ENCODE measurements around the gene NHLRC1. TPM values are rescaled to one million over a fixed set of nuclear protein-coding genes. Genes with fewer than 3 reads are reported as not detected.
"Not testable (repeated sequence)": the region's sequence is repeated elsewhere in the genome, so short reads cannot be mapped to it uniquely, and the experiment has no call there.

The NHLRC1 gene
- not detected in 2 replicates for total RNA-seq (2014; rRNA removed; shearing (Covaris generic))

DNA sequence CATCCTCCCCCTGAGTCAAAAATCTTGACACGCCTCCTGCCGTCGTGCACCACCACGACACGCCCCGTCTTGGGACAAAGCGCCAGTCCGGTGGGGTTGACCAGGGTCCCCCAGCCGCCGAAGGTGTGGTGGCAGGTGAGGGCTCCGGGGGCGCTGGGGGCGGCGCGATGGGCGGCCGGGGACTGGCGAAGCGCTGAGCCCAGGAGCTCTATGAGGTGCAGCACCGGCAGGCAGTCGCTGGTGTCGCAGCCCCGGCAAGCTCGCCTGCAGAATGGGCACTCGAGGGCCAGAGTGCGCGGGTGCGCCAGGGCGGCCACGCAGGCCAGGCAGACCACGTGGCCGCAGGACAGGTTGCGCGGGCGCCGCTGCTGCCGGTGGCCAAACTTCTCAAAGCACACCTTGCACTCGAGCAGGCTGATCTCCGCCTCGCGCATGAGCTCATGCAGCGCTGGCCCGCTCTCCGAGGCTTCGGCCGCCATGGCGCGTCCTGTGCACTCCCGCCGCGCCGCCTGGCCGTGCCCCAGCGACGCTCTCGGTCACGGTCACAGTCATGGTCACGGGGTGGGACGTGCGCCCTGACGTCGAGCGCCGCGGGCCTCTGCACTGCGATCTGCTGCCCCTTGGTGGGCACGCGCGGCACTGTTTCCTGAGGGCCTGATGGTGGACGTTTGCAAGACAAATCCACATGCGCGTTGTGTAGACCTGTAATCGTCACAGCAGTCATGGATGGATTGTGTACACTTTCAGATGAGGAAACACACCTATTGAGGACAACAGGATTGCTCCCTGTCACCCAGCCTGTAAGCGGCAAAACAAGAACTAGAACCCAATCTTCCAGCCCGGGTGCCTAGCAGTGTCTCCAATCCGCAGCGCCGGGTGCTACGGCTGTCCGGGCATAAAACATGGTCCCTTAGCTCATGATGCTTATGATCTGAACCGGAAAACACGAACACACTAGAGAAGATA lies at the start of gene NHLRC1:
Gene NHLRC1, minus strand, starts transcription at position 550 of the 966 bp plus-strand sequence. Its CDS starts 71 bp downstream, at position 479.
- in situ Hi-C loops (cut with HindIII; ENCODE audit: low sequenced_read_pairs): no loop called here
- DNase-seq (ENCODE audit: low spot score): peak; percentile 86

DNA sequence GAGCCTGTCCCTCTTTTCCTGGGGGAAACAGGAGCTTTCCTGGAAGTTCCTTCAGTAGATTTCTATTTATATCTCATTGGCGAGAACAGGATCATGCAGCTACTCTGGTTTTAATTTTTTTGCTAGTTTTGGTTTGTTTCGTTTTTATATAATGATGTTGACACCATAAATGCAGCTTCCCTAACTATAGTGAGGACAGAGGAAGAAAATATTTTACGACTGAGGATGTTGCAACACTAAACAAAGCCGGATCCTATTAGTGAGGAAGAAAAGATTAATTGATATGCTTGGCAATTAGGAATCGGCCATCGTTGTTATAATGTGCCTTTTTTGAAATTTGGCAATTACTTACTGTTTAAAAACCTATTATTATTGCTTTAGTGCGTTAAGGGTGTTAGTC lies 49.4 kb upstream of the NHLRC1 start:
- in situ Hi-C loops (cut with HindIII; ENCODE audit: low sequenced_read_pairs): no loop called here
- DNase-seq (ENCODE audit: low spot score): no peak

DNA sequence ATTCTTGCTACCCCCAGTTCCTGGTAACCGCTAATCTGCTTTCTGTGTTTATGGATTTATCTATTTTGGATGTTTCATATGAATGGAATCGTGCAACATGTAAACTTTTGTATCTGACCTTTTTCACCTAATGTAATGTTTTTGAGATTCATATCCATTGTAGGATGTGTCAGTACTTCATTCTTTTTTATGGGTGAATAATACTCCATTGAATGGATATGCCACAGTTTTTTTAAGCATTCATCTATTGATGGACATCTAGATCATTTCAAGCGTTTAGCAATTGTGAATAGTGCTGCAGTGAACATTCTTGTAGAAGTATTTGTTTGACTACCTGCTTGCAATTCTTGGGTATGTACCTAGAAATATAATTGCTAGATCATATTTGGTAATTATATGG lies 45.8 kb upstream of the NHLRC1 start:
- DNase-seq (ENCODE audit: low spot score): no peak
- in situ Hi-C loops (cut with HindIII; ENCODE audit: low sequenced_read_pairs): no loop called here

DNA sequence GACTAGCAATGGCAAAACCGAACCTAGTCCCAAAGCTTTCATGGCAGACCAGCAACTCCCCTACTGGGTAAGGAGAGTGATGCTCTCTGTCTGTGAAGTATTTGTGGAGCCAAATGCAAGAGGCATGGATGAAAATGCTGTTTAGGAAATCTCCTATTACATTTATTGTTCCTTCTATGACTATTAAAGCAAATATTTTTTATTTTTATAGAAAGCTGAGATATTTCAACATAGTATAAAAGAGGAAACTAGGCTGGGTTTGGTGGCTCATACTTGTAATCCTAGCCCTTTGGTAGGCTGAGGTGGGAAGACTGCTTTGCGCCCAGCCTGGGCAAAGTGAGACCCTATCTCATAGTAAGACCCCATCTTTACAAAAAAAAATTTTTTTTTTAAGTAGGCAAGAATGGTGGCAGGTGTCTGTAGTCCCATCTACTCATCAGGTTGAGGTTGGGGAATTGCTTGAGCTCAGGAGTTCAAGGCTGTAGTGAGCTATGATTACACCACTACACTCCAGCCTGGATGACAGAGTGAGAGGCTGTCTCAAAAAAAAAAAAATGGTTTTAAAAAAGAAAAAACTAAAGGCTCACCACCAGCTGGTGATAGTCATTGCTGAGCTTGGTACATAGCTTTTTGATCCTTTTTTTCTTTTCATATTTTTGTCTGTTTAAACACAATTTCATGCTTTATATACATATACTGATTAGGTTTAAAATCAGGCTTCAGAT lies 44.0 kb upstream of the NHLRC1 start:
- in situ Hi-C loops (cut with HindIII; ENCODE audit: low sequenced_read_pairs): no loop called here

DNA sequence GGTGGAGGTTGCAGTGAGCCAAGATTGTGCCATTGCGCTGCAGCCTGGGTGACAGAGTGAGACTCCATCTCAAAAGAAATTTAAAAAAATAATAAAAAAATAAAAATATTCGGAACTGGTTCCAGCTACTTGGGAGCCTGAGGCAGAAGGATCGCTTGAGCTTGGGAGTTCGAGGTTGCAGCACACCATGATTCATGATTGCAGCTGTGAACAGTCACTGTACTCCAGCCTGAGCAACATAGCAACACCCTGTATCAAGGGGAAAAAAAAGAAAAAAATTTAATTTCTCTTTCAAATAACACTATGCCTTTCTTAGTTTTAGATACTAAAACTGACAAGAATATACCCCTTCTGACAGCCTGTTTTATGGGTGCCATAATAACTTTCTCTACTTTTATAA lies 43.3 kb upstream of the NHLRC1 start:
- in situ Hi-C loops (cut with HindIII; ENCODE audit: low sequenced_read_pairs): no loop called here
- no peak for DNase-seq (ENCODE audit: low spot score)

More for the DNA sequence above, 44.0 kb upstream of the NHLRC1 start:
- no peak for DNase-seq (ENCODE audit: low spot score)

DNA sequence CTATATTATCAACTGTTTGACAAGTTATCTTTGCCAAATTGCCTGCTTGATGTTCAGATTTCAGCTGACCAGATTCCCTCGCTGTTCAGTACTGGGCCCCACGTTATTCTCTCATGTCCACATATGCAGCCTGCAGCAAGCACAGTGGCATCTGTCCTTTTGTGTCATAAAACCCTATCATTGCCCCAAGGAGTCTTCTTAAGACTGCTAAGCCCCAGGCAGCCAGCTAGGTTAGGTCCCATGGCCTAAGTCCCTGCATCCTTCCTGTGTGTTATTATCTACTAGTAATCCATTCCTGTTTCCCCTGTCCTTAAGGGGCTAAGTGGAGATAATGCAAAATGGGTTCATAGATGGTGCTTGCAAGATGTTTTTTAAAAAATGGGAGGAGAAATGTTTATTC lies 39.9 kb upstream of the NHLRC1 start:
- in situ Hi-C loops (cut with HindIII; ENCODE audit: low sequenced_read_pairs): no loop called here
- no peak for DNase-seq (ENCODE audit: low spot score)

DNA sequence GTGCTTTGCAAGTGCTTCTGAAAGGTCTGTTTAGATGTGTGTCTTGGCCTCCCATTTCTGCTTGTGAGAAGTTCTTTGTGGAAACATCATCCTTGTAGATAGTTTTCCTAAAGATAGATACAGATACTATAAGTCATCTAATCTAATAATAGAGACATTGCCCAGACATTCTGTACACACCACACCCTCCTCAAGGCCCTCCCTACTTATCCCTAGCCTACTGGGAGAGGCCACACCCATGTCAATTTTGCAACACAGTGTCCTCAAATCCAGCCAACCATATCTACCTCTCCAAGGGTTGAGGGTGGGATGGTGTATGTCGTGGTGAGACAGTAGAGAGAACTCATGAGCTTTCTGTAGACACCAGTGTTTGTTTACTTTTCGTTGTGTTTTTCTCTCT lies 39.0 kb upstream of the NHLRC1 start:
- in situ Hi-C loops (cut with HindIII; ENCODE audit: low sequenced_read_pairs): no loop called here
- no peak for DNase-seq (ENCODE audit: low spot score)

DNA sequence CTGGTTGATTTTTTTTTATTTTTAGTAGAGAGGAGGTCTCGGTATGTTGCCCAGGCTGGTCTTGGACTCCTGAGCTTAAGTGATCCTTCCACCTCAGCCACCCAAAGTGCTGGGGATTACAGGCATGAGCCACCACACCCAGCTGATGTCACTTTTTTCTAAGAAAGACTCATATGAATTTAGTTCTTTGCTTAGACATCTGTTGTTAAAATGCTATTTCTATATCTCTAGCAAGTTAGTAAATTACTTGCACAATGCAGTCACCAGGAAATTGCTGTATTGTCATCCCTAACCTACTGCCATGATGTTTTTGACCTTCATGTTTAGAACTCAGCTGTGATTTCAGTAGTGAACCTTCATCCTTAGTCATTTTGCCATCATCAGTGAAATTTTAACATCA lies 38.4 kb upstream of the NHLRC1 start:
- in situ Hi-C loops (cut with HindIII; ENCODE audit: low sequenced_read_pairs): no loop called here
- no peak for DNase-seq (ENCODE audit: low spot score)

DNA sequence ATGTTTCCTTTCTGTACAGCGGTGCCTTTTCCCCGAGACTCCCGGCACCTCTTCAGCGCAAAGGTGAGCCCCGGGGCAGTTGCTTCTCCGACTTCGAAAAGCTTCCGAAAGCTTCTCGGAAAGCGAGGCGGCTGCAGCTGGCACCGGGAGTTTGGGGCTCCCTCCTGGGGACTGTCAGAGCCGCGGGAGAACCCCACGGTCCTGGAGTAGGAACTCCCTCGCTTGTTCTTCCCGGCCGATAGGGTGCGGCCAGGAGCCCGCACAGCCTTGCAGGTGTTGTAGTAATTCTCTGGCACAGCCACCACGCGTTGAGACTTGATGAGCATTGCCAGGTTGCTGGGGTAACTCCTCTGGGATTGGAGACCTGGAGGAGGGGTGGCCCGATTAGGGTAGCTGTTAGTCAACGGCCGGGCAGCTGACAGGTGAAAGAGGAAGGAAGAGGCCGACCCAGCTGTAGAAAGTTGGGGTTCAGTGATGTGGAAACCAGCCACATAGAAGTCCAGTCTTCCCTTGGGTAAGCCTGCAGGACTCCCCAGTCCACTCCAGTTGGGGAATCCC lies 33.5 kb upstream of the NHLRC1 start:
- in situ Hi-C loops (cut with HindIII; ENCODE audit: low sequenced_read_pairs): no loop called here
- peak; percentile 57 for DNase-seq (ENCODE audit: low spot score)

DNA sequence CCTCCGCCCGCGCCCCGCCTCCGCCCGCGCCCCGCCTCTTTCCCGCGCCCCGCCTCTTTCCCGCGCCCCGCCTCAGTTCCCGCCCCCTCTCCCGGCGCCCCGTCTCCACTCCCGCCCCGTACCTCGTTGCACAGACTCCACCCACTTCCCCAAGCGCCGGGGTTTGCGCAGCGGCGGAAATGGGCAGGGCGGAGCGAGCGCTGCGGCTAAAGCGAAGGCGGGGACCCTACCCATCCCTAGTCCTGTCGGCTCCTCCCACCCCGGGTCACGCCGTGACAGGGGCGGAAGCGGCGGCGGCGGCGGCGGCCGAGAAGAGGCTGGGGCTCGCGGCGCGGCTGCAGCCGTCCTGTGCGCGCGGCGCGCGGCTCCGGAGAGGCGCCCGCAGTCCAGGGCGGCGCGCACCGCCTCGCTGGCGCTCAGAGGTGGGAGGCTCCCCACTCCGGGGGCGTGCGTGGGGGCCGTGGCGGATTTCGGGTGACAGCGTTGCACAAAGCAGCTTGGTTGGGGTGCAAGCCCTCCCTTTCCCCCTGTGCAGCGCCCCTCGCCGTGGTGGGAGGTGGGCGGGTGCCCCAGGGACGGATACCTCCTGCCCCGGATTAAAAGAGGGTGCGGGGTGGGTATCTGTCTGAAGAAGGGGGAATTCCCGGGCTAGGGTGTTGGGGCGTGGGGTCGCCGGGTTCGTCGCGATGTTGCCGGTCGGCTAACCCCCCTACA lies 32.8 kb upstream of the NHLRC1 start, which contains the start of gene KDM1B:
Gene KDM1B, plus strand, starts transcription at position 273 of the 714 bp plus-strand sequence. CDS start 4,474 bp downstream, outside the sequence.
- peak; percentile 98 for DNase-seq (ENCODE audit: low spot score)
- in situ Hi-C loops (cut with HindIII; ENCODE audit: low sequenced_read_pairs): no loop called here

DNA sequence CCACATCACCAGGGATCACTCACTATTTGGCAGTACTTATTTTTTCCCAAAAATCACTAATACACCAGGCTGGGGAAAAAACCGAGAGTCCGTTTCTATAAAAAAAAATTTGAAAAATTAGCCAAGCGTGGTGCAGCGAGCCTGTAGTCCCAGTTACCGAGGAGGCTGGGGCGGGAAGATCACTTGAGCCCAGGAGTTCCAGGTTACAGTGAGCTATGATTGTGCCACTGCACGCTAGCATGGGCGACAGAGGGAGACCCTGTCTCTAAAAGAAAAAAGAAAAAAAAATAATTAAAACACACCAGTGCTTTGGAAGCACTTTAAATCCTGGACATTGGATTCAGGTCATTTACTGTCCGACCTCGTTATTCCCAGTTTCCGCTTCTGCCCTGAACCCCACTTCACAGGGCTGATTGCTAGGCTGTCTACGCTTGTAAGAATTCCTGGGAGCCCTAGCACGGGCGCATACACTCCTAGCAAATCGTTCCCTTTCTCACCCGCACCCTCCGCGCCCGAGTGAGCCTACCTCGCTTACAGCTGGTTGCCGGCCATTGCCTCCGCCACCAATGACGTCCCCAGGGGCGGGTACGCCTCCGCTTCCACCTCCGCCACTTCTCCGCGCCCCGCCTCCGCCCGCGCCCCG lies 32.2 kb upstream of the NHLRC1 start, which contains the start of gene TPMT:
Gene TPMT, minus strand, starts transcription at position 571 of the 643 bp plus-strand sequence. CDS start 5,950 bp downstream, outside the sequence.
- in situ Hi-C loops (cut with HindIII; ENCODE audit: low sequenced_read_pairs): no loop called here
- DNase-seq (ENCODE audit: low spot score): no peak

DNA sequence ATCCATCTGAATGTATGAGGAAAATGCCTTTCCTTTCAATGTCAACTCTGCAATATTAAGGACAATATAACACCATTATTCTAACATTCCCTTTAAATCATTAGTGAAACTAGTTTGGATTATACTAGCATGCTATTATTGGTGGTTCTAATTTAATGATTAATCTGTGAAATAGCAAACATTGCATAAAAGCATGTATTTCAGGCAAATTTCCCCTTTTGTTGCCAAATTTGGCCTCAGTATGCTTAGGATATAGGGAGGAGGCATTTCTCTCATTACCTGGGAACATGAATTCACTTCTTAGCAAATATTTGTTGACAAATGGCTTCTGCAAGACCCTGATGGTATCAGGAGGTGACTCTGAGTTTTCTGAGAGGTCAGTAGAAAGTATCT lies 30.8 kb upstream of the NHLRC1 start:
- in situ Hi-C loops (cut with HindIII; ENCODE audit: low sequenced_read_pairs): no loop called here
- no peak for DNase-seq (ENCODE audit: low spot score)

DNA sequence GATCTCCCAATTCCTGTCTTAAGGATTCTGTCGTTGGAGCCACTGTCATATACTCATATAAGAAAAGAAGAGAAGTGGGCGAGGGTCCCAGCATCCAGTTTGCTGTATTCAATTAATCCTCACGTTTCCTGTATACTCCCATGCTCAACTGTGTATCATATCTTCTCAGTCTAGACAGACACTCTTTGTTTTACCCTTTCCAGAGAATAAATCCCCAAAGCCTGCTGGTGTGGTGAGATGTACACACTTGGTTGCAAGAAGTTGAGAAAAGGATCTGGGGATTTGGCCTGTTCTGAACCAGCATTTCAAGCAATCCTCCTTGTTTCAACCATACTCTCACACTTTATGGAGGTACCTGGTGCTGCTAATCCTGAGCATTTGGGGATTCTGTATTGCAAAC lies 29.3 kb upstream of the NHLRC1 start:
- DNase-seq (ENCODE audit: low spot score): no peak
- in situ Hi-C loops (cut with HindIII; ENCODE audit: low sequenced_read_pairs): no loop called here

DNA sequence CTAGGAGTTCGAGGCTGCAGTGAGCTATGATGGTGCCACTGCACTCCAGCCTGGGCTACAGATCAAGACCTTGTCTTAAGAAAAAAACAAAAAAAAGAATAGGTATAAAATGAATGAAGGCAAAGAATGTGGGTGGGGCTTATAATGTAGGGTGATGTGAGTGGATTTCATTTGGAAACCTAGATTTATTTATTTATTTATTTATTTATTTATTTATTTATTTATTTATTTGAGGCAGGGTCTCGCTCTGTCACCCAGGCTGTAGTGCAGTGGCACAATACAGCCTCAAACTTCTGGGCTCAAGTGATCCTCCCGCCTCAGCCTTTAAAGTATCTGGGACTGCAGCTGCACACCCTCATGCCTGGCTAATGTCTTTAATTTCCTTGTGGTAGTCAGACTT lies 28.9 kb upstream of the NHLRC1 start:
- DNase-seq (ENCODE audit: low spot score); in situ Hi-C loops (cut with HindIII; ENCODE audit: low sequenced_read_pairs): not testable (repeated sequence)

DNA sequence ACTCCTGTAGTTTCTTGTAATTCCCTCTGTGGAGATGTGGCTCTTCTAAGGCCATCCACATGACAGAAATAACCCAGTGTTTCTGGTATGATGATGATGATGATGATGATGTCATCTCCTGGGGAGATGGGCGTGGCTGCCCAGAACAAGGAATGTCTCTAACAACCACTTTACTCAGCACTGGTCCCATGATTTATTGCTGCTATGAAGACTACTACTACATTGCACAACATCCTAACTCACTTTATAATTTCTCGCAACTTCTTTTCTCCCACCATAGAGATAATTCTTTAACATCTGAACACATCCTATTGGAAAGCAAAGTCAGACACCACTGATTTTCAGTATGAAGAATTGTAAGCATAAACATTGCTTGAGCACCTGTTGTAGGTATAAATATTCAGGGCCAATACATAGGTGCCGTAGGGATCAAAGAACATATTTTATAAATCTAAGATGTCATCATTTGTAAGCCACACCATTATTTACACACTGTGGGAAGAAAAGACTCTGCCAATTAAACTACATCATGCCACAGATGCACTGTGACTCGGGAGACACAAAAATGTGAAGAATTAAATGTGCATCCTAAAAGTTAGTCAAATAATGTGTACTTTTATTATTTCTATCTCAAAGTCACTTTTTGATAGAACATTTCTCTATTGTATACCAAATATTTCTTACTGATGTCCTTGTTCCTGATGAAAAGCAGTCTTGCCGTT lies 26.0 kb upstream of the NHLRC1 start:
- no peak for DNase-seq (ENCODE audit: low spot score)
- in situ Hi-C loops (cut with HindIII; ENCODE audit: low sequenced_read_pairs): no loop called here

DNA sequence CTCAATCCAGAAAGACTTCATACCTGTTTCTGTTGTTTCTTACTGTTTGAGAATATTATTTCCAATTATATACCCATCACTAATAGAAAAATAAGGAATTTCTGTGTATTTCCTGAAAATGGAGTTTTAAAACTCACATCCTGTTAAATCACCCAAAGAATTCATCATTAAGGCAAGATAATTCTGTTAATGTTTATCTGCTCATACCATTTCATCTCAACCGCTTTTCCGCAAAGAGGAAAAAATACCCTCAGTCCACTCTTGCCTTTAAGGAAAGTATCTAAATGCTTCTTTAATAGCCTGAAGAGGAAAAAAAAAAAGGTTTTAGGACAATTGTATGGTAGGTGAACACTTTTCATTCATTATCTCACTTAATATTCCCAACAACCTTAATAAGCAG lies 25.1 kb upstream of the NHLRC1 start:
- in situ Hi-C loops (cut with HindIII; ENCODE audit: low sequenced_read_pairs): no loop called here
- no peak for DNase-seq (ENCODE audit: low spot score)

DNA sequence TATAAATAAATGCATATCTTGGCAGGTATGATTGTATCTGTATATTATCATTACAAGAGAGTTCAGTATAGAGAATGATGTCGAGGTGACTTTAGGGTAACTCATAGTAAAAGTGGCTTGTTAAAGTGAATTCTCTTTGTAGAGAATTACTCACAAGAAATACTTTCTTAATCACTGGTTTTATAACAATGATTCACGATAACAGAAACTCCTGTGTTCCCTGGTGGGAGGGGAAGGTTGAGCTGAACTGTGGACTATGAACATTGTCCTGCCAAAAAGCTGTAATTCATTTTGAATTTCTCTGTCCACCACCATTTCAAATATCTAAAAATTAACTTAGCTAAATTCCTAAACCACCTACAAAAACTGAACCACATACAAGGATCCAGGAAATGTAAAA lies 24.7 kb upstream of the NHLRC1 start:
- DNase-seq (ENCODE audit: low spot score): no peak
- in situ Hi-C loops (cut with HindIII; ENCODE audit: low sequenced_read_pairs): no loop called here

DNA sequence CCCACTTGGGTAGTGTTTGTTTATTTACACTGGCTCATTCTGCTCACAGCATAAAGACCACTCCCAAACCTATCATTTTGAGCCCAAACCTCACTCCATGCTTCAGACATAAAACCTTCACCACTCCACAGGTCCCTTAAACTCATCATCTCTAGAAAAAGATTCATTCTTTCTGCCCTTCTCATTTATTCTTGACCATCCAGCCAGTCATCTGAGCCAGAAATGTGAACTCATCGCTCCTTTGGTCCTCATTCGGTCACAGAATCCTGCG lies 20.0 kb upstream of the NHLRC1 start:
- in situ Hi-C loops (cut with HindIII; ENCODE audit: low sequenced_read_pairs): no loop called here
- DNase-seq (ENCODE audit: low spot score): no peak
